GM12864 (cell line): ENCODE results near the gene POP7.

Source experiments
- DNase-seq: peaks from one replicate; pipeline ENCODE4 v3.0.0-alpha.2; 2011; ENCODE audit warnings: low read depth
- H3K4me3 ChIP-seq: 2 replicates; pipeline ENCODE4 v1.5.1; 2011; ENCODE audit warnings: mild to moderate bottlenecking, low read depth, low read length, control low read depth
- CTCF ChIP-seq: IDR thresholded peaks from 2 replicates; pipeline ENCODE4 v1.5.1; 2011; ENCODE audit warnings: low read depth, mild to moderate bottlenecking, moderate library complexity, low read length, control low read depth, inconsistent platforms; ENCODE audit errors: missing control alignments

The POP7 gene

GRCh38 chr7:100680576-100681271 is 25.2 kb upstream of the POP7 start:
- TF ChIP-seq CTCF, result no peak
- no peak for DNase-seq
- H3K4me3 ChIP-seq, result no peak overlapping the region

GRCh38 chr7:100681491-100682227 is 24.3 kb upstream of the POP7 start:
- no peak for DNase-seq
- no peak overlapping the region for H3K4me3 ChIP-seq
- TF ChIP-seq CTCF, result no peak

GRCh38 chr7:100682228-100682741 is 23.6 kb upstream of the POP7 start:
- no peak for DNase-seq
- no peak overlapping the region for H3K4me3 ChIP-seq
- no peak for TF ChIP-seq CTCF

DNA sequence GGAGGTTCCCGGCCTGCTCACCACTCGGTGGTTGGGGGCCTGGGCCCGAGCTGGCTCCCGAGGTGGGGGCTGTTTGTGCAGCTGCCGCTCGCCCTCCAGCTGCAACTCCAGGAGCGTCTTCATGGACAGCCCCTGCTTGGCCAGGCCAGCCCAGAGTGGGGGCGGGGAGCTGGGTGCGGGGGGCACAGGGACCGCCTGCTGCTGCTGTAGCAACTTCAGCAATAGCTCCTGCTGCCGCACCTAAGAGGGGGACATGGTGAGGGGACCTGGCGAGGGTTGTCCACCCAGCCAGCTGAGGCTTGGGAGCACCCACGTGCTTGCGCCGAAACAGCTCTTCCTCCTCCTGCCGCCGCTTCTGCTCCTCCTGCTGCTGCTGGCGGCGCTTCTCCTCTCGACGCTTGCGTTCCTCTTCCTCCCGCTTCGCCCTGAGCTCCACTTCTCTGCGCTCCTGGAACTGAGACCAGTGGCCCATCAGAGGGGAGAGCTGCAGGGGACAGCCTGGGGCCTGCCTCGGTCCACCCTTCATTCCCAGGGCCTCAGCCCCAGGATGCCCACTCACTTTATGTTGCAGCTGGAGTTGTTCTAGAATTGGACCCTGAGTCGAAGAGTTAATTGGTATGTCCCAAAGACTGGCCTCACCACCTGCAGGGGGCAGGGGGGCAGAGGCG is 22.8 kb upstream of the POP7 start:
- no peak for DNase-seq
- H3K4me3 ChIP-seq, result no peak overlapping the region
- no peak for TF ChIP-seq CTCF

DNA sequence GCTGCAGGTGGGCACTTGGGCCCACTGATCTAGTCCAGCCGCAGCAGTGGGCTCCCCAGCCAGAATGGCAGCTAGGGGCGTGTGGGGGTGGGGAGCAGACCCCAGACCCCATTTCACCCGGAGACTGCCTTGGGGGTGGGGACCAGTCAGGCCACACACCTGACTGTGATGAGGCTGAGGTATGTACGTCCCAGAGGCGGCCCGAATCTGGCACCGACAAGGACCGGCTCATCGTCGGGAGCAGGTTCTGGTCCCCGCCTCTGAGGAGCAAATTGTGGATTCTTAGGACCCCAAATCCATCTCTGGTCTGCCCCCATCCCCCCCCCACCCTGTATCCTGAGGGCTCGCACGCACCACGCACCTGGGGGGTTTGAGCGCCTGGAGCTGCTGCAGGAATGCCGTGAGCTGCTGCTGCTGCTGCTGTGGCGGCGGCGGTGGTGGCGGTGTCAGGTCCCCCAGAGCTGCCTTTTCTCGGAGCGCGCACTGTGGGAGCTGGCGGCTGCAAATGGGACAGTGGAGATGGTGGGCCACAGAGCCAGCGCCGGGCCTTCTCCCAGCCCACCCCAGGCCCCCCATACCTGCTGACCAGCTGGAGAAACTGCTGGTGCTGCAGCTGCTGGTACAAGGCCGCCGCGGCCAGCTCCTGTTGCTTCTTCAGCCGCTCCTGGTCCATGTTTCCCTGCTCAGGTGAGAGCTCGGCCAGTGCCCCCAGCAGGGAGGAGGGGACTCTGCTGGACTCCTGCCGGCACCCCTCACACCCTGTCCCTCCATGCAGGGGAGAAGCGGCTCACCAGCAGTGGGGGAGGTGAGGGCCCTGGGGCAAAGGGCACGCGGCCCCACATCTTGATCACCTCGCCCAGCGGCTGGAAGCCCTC is 22.0 kb upstream of the POP7 start:
- no peak for TF ChIP-seq CTCF
- no peak for DNase-seq
- H3K4me3 ChIP-seq, result no peak overlapping the region

GRCh38 chr7:100684534-100685042 is 21.3 kb upstream of the POP7 start:
- no peak for TF ChIP-seq CTCF
- no peak overlapping the region for H3K4me3 ChIP-seq
- DNase-seq, result no peak
